ENCODE results near the gene WDR90. TPM values are rescaled to one million over a fixed set of nuclear protein-coding genes. Genes with fewer than 3 reads are reported as not detected.
A peak's percentile ranks its signal among the peaks of the same experiment; 100 is the strongest.

Gene WDR90
- polyA plus RNA-seq, 1 donor (not counting 4 experiments of a cell fraction or from before 2014, with no cell fraction given) = 5.9 TPM

DNA sequence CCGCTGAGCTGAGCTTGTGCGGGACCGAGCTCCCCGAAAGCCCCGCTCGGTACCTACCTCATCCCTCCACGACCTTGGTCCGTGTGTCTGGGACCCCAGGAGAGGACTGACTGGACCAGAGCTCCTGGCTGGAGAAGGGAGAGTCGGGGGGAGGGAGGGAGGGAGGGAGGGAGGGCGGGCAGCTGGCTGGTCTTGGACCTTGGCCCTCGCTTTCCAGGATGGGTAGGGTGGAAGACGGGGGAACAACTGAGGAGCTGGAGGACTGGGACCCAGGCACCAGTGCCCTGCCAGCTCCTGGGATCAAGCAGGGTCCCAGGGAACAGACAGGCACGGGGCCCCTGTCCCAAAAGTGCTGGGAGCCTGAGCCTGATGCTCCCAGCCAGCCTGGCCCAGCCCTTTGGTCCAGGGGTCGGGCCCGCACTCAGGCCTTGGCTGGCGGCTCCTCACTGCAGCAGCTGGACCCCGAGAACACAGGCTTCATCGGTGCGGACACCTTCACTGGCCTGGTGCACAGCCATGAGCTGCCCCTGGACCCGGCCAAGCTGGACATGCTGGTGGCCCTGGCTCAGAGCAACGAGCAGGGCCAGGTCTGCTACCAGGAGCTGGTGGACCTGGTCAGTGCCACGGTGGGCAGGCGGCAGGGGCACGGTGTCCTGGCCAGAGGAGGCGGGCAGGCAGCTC is 26.9 kb downstream of the WDR90 start:
- H4K20me1 ChIP-seq (ENCODE audit: control insufficient read depth, extremely low read depth, insufficient read depth, low read length) = peaks cover 2% of the 10 kb centered on the region
- DNase-seq (ENCODE audit: low read depth, low spot score) (no peak), FAIRE-seq (no peak)
- H3K4me3 ChIP-seq (ENCODE audit: control insufficient read depth in 2 of 3, extremely low read depth in 1 of 3, insufficient read depth in 2 of 3, low read depth in 1 of 3, low read length in 3 of 3) = no peak overlapping the region
- H2AFZ ChIP-seq (ENCODE audit: control insufficient read depth, low read length) = no peak overlapping the region
- peaks cover 23% of the 10 kb centered on the region for H3K4me1 ChIP-seq (ENCODE audit: control insufficient read depth, extremely low read depth, insufficient read depth, low read length)
- no peaks in the 10 kb centered on the region for H3K9me3 ChIP-seq (ENCODE audit: control insufficient read depth, low read depth, low read length)
- H3K27me3 ChIP-seq (ENCODE audit: control insufficient read depth, extremely low read depth, insufficient read depth, low read length) = no peaks in the 10 kb centered on the region
- no peak overlapping the region for H3K27ac ChIP-seq (ENCODE audit: control insufficient read depth, insufficient read depth, low read length)
- H3K79me2 ChIP-seq (ENCODE audit: control insufficient read depth, insufficient read depth, low read length) = peaks cover 5% of the 10 kb centered on the region
- dilution Hi-C loops (cut with MboI; ENCODE audit: extremely low pct_ligation_motif_present, low sequenced_read_pairs) = no loop called here
- peaks cover 6 to 23% of the 10 kb centered on the region in 2 experiments for H3K36me3 ChIP-seq (ENCODE audit: control insufficient read depth in 2 of 2, extremely low read depth in 1 of 2, insufficient read depth in 2 of 2, low read length in 2 of 2)
- H3K9me1 ChIP-seq (ENCODE audit: control insufficient read depth, extremely low read depth, insufficient read depth, low read length) = no peaks in the 10 kb centered on the region
- peak overlapping the region; percentile 79 for H3K4me2 ChIP-seq (ENCODE audit: control insufficient read depth, extremely low read depth, insufficient read depth, low read depth, low read length)
- H3K9ac ChIP-seq (ENCODE audit: control insufficient read depth, extremely low read depth, insufficient read depth, low read length) = peak overlapping the region; percentile 47
- TF ChIP-seq EZH2 (IDR thresholded peaks at IDR 0.05; ENCODE audit: low read length) = no peak
- TF ChIP-seq, protein P1, sequence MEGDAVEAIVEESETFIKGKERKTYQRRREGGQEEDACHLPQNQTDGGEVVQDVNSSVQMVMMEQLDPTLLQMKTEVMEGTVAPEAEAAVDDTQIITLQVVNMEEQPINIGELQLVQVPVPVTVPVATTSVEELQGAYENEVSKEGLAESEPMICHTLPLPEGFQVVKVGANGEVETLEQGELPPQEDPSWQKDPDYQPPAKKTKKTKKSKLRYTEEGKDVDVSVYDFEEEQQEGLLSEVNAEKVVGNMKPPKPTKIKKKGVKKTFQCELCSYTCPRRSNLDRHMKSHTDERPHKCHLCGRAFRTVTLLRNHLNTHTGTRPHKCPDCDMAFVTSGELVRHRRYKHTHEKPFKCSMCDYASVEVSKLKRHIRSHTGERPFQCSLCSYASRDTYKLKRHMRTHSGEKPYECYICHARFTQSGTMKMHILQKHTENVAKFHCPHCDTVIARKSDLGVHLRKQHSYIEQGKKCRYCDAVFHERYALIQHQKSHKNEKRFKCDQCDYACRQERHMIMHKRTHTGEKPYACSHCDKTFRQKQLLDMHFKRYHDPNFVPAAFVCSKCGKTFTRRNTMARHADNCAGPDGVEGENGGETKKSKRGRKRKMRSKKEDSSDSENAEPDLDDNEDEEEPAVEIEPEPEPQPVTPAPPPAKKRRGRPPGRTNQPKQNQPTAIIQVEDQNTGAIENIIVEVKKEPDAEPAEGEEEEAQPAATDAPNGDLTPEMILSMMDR (optimal IDR thresholded peaks at IDR 0.05 in 1 of 3, IDR thresholded peaks at IDR 0.05 in 1 of 3, conservative IDR thresholded peaks at IDR 0.05 in 1 of 3; ENCODE audit: extremely low read depth in 1 of 3, insufficient read depth in 2 of 3, low read length in 3 of 3) = no peak

DNA sequence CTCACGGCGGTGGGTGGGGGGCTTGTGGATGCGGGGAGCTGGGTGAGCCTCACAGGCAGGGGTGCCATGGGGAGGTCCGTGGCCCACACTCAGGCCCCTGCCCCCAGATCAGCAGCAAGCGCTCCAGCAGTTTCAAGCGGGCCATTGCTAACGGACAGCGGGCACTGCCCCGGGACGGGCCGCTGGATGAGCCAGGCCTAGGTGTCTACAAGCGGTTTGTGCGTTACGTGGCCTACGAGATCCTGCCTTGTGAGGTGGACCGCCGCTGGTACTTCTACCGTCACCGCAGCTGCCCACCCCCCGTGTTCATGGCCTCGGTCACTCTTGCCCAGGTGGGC is 27.4 kb downstream of the WDR90 start:
- Histone ChIP-seq H4K20me1 (ENCODE audit: control insufficient read depth, extremely low read depth, insufficient read depth, low read length) (peaks cover 7% of the 10 kb centered on the region), H3K79me2 (ENCODE audit: control insufficient read depth, insufficient read depth, low read length) (peaks cover 8% of the 10 kb centered on the region), H3K27me3 (ENCODE audit: control insufficient read depth, extremely low read depth, insufficient read depth, low read length) (no peaks in the 10 kb centered on the region), H3K36me3 (ENCODE audit: control insufficient read depth in 2 of 2, extremely low read depth in 1 of 2, insufficient read depth in 2 of 2, low read length in 2 of 2) (peaks cover 8 to 19% of the 10 kb centered on the region in 2 experiments), H3K4me1 (ENCODE audit: control insufficient read depth, extremely low read depth, insufficient read depth, low read length) (peaks cover 28% of the 10 kb centered on the region), H3K27ac (ENCODE audit: control insufficient read depth, insufficient read depth, low read length) (peak overlapping the region; percentile 47), H2AFZ (ENCODE audit: control insufficient read depth, low read length) (no peak overlapping the region), H3K9me3 (ENCODE audit: control insufficient read depth, low read depth, low read length) (no peaks in the 10 kb centered on the region), H3K9ac (ENCODE audit: control insufficient read depth, extremely low read depth, insufficient read depth, low read length) (peak overlapping the region; percentile 47), H3K4me2 (ENCODE audit: control insufficient read depth, extremely low read depth, insufficient read depth, low read depth, low read length) (peak overlapping the region; percentile 79), H3K4me3 (ENCODE audit: control insufficient read depth in 2 of 3, extremely low read depth in 1 of 3, insufficient read depth in 2 of 3, low read depth in 1 of 3, low read length in 3 of 3) (peak overlapping the region in 1 of 3 experiments; percentile 37), H3K9me1 (ENCODE audit: control insufficient read depth, extremely low read depth, insufficient read depth, low read length) (no peaks in the 10 kb centered on the region)
- FAIRE-seq (no peak), DNase-seq (ENCODE audit: low read depth, low spot score) (no peak)
- TF ChIP-seq EZH2 (IDR thresholded peaks at IDR 0.05; ENCODE audit: low read length) = no peak
- TF ChIP-seq, protein P1 (optimal IDR thresholded peaks at IDR 0.05 in 1 of 3, IDR thresholded peaks at IDR 0.05 in 1 of 3, conservative IDR thresholded peaks at IDR 0.05 in 1 of 3; ENCODE audit: extremely low read depth in 1 of 3, insufficient read depth in 2 of 3, low read length in 3 of 3) = no peak
- dilution Hi-C loops (cut with MboI; ENCODE audit: extremely low pct_ligation_motif_present, low sequenced_read_pairs) = no loop called here

Data from keratinocyte (primary cell).